HepG2 (cell line): ENCODE results near the gene MLX. TPM values are rescaled to one million over a fixed set of nuclear protein-coding genes. Genes with fewer than 3 reads are reported as not detected.
A peak's percentile ranks its signal among the peaks of the same experiment; 100 is the strongest.

ENCODE experiments used
- AHR ChIP-seq: IDR thresholded peaks from 2 replicates; pipeline ENCODE4 v1.6.1; 2018; ENCODE audit warnings: missing genetic modification reagents, missing compliant biosample characterization
- BHLHE40 ChIP-seq: IDR thresholded peaks from 2 replicates; pipeline ENCODE4 v1.6.1; 2011; ENCODE audit warnings: low read length, improper control_type of control experiment
- EHMT2 ChIP-seq: fragments of 200-600 bp; sonication (generic); IDR thresholded peaks from 2 replicates; pipeline ENCODE4 v1.7.0; 2017; ENCODE audit warnings: antibody characterized with exemption, low read depth, low read length, borderline replicate concordance
- GTF2F1 ChIP-seq: fragments of 150-350 bp; IDR thresholded peaks from 2 replicates; pipeline ENCODE4 v1.6.1; 2014; ENCODE audit warnings: low read length
- NKX3-1 ChIP-seq: sonication (generic); formaldehyde crosslinking; IDR thresholded peaks from 2 replicates; pipeline ENCODE4 v1.5.0; 2020; ENCODE audit warnings: missing genetic modification reagents
- NONO ChIP-seq, 2 experiments: fragments of 450-650 bp in 1 of 2; sonication (generic) in 1 of 2; formaldehyde crosslinking in 1 of 2; IDR thresholded peaks in 1 of 2; conservative IDR thresholded peaks in 1 of 2; 2 replicates each; pipeline versions ENCODE4 v1.6.1 to v1.8.0; 2017 to 2022; ENCODE audit warnings: mild to moderate bottlenecking in 1 of 2, missing genetic modification reagents in 1 of 2, moderate library complexity in 1 of 2
- RAD51 ChIP-seq: fragments of 450-650 bp; IDR thresholded peaks from 2 replicates; pipeline ENCODE4 v1.6.1; 2016; ENCODE audit warnings: borderline replicate concordance
- RBAK ChIP-seq: sonication (generic); formaldehyde crosslinking; IDR thresholded peaks from 2 replicates; pipeline ENCODE4 v1.5.1; 2020; ENCODE audit warnings: mild to moderate bottlenecking, missing genetic modification reagents
- RXRB ChIP-seq: IDR thresholded peaks from 2 replicates; pipeline ENCODE4 v1.6.1; 2016; ENCODE audit warnings: borderline replicate concordance, missing genetic modification reagents, missing compliant biosample characterization
- STAG1 ChIP-seq: sonication (generic); formaldehyde crosslinking; IDR thresholded peaks from 2 replicates; pipeline ENCODE4 v1.4.0; 2020; ENCODE audit warnings: missing genetic modification reagents
- TCF12 ChIP-seq, 2 experiments: fragments of 450-650 bp in 1 of 2; sonication (generic) in 1 of 2; formaldehyde crosslinking in 1 of 2; IDR thresholded peaks; 2 replicates each; pipeline versions ENCODE4 v1.6.1 to v1.8.0; 2017 to 2022; ENCODE audit warnings: antibody characterized with exemption in 1 of 2, mild to moderate bottlenecking in 1 of 2, missing genetic modification reagents in 1 of 2, moderate library complexity in 1 of 2
- ZMAT3 ChIP-seq: sonication (generic); formaldehyde crosslinking; conservative IDR thresholded peaks from 2 replicates; pipeline ENCODE4 v1.7.0; 2021; ENCODE audit warnings: missing genetic modification reagents
- ZNF138 ChIP-seq: sonication (generic); formaldehyde crosslinking; IDR thresholded peaks from 2 replicates; pipeline ENCODE4 v1.5.0; 2020; ENCODE audit warnings: mild to moderate bottlenecking, low read depth, missing genetic modification reagents
- ZNF235 ChIP-seq: sonication (generic); formaldehyde crosslinking; IDR thresholded peaks from 2 replicates; pipeline ENCODE4 v1.8.1; 2023; ENCODE audit warnings: mild to moderate bottlenecking, missing genetic modification reagents, borderline replicate concordance
- ZNF274 ChIP-seq: sonication (generic); formaldehyde crosslinking; IDR thresholded peaks from 2 replicates; pipeline ENCODE4 v1.5.1; 2020; ENCODE audit warnings: mild to moderate bottlenecking, missing genetic modification reagents
- ZNF432 ChIP-seq: sonication (generic); formaldehyde crosslinking; IDR thresholded peaks from 2 replicates; pipeline ENCODE4 v1.5.0; 2020; ENCODE audit warnings: missing genetic modification reagents, mild to moderate bottlenecking, borderline replicate concordance
- ZNF614 ChIP-seq: IDR thresholded peaks from 2 replicates; pipeline ENCODE4 v1.6.1; 2018; ENCODE audit warnings: missing biosample characterization, missing genetic modification reagents, inconsistent platforms, borderline replicate concordance
- ZNF768 ChIP-seq: sonication (generic); formaldehyde crosslinking; IDR thresholded peaks from 2 replicates; pipeline ENCODE4 v1.4.0; 2020; ENCODE audit warnings: missing genetic modification reagents
- ZNF775 ChIP-seq: sonication (generic); formaldehyde crosslinking; IDR thresholded peaks from 2 replicates; pipeline ENCODE4 v1.4.0; 2020; ENCODE audit warnings: missing genetic modification reagents, mild to moderate bottlenecking, moderate library complexity, borderline replicate concordance
- ZNF790 ChIP-seq: sonication (generic); formaldehyde crosslinking; IDR thresholded peaks from 2 replicates; pipeline ENCODE4 v1.8.0; 2022; ENCODE audit warnings: missing genetic modification reagents, mild to moderate bottlenecking, borderline replicate concordance
- ZNF816 ChIP-seq: sonication (generic); formaldehyde crosslinking; IDR thresholded peaks from 2 replicates; pipeline ENCODE4 v1.8.0; 2022; ENCODE audit warnings: missing genetic modification reagents, mild to moderate bottlenecking, borderline replicate concordance
- polyA plus RNA-seq, 8 experiments: library from polyadenylated mRNA; depleted of rRNA in 3 of 8; stranded (reverse) in 7 of 8; unstranded in 1 of 8; fragments of >200 nt; fragmentation: Illumina TruSeq in 4 of 8; extraction: Trizol in 4 of 8; gene quantifications; 2 replicates each; pipeline versions ENCODE4 v1.2.1 to v1.2.3, GENCODE V29; 2011 to 2016; ENCODE audit warnings: low read depth in 4 of 8, missing spikeins in 1 of 8, mixed read lengths in 1 of 8; ENCODE audit not compliant: insufficient read depth in 1 of 8
- total RNA-seq, 5 experiments: library from RNA; depleted of rRNA; stranded (reverse); fragments of >200 nt; fragmentation: Illumina TruSeq; extraction: Trizol; gene quantifications; 2 replicates each; pipeline ENCODE4 v1.2.3, GENCODE V29; 2016; ENCODE audit warnings: low read depth in 1 of 5
- TF ChIP-seq, protein P1 (sequence below): sonication (generic); formaldehyde crosslinking; IDR thresholded peaks from 2 replicates; pipeline ENCODE4 v1.8.0; 2022; ENCODE audit warnings: mild to moderate bottlenecking, missing genetic modification reagents, borderline replicate concordance
- TF ChIP-seq, protein P2 (sequence below): sonication (generic); formaldehyde crosslinking; IDR thresholded peaks from 2 replicates; pipeline ENCODE4 v1.4.0; 2020; ENCODE audit warnings: missing genetic modification reagents
- TF ChIP-seq, protein P3 (sequence below): IDR thresholded peaks from 2 replicates; pipeline ENCODE4 v1.6.1; 2016; ENCODE audit warnings: mild to moderate bottlenecking, missing biosample characterization, missing genetic modification reagents
- TF ChIP-seq, protein P4 (sequence below): IDR thresholded peaks from 2 replicates; pipeline ENCODE4 v1.6.1; 2016; ENCODE audit warnings: low read depth, borderline replicate concordance

MLX gene
- total and polyA plus RNA-seq, 2 of the 13 experiments (the other 11 are each of a cell fraction or from before 2014, with no cell fraction given) = 38.9 to 74.4 TPM

DNA sequence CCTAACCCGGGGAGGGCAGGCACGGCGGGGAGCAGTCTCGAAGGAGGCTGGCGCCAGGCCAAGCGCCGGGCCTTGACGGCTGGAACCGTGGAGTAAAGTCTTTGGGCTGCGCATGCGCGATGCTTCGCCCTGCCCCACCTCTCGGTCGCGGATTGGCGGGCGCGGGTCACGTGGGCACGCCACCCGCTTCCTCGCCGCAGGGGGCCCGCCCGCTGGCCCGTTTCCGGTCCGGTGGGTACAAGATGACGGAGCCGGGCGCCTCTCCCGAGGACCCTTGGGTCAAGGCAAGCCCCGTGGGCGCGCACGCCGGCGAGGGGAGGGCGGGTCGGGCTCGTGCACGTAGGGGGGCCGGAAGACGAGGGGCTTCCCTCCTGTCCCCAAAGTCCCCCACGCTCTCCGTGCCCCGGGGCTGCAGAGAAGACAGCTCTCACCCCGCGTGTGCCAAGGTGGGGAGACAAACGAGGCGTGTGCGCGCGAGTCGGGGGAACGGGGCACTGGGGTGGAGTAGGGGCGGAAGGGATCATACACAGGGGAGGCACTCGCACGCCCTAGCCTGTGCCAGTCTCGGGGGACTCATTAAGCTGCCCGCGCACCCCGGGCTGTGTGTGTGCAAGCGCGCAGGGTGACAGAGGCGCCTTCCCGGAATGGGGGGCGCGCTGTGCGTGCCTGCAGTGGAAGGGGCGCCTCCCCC lies at the start of gene MLX (continued):
- TF ChIP-seq ZMAT3 (CRISPR knock-in tag) (peak; percentile 93; the same call in 1 of the 2 replicates), EHMT2 (no peak), STAG1 (CRISPR knock-in tag) (peak; percentile 1; the same call in 1 of the 2 replicates), RAD51 (peak; percentile 95), BHLHE40 (no peak; the same call in 1 of the 2 replicates), RXRB (CRISPR knock-in tag) (peak; percentile 34; the same call in 1 of the 2 replicates), ZNF235 (peak; percentile 94; the same call in 1 of the 2 replicates), ZNF138 (CRISPR knock-in tag) (peak; percentile 41; the same call in 1 of the 2 replicates), RBAK (CRISPR knock-in tag) (peak; percentile 1; the same call in 1 of the 2 replicates), ZNF614 (CRISPR knock-in tag) (peak; percentile 75), GTF2F1 (no peak; the same call in 1 of the 2 replicates), ZNF816 (CRISPR knock-in tag) (no peak), ZNF432 (CRISPR knock-in tag) (no peak), ZNF768 (peak; percentile 33; the same call in 1 of the 2 replicates), ZNF274 (CRISPR knock-in tag) (peak; percentile 80; the same call in 1 of the 2 replicates), NKX3-1 (peak; percentile 87; the same call in 1 of the 2 replicates), ZNF775 (no peak; the same call in 1 of the 2 replicates), ZNF790 (CRISPR knock-in tag) (no peak; the same call in 1 of the 2 replicates), TCF12 (IDR thresholded peaks at IDR 0.05) (no peak), TCF12 (CRISPR knock-in tag; IDR thresholded peaks at IDR 0.05) (no peak), NONO (IDR thresholded peaks at IDR 0.05) (no peak), NONO (CRISPR knock-in tag; conservative IDR thresholded peaks at IDR 0.05) (peak; percentile 83), AHR (CRISPR knock-in tag) (no peak)
- TF ChIP-seq, protein P1, sequence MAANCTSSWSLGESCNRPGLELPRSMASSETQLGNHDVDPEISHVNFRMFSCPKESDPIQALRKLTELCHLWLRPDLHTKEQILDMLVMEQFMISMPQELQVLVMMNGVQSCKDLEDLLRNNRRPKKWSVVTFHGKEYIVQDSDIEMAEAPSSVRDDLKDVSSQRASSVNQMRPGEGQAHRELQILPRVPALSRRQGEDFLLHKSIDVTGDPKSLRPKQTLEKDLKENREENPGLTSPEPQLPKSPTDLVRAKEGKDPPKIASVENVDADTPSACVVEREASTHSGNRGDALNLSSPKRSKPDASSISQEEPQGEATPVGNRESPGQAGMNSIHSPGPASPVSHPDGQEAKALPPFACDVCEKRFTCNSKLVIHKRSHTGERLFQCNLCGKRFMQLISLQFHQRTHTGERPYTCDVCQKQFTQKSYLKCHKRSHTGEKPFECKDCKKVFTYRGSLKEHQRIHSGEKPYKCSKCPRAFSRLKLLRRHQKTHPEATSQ (CRISPR knock-in tag) = peak; percentile 97; the same call in 1 of the 2 replicates
- TF ChIP-seq, protein P2, sequence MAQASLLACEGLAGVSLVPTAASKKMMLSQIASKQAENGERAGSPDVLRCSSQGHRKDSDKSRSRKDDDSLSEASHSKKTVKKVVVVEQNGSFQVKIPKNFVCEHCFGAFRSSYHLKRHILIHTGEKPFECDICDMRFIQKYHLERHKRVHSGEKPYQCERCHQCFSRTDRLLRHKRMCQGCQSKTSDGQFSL (CRISPR knock-in tag) = no peak; the same call in 1 of the 2 replicates
- TF ChIP-seq, protein P3, sequence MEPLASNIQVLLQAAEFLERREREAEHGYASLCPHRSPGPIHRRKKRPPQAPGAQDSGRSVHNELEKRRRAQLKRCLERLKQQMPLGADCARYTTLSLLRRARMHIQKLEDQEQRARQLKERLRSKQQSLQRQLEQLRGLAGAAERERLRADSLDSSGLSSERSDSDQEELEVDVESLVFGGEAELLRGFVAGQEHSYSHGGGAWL = peak; percentile 69
- TF ChIP-seq, protein P4, sequence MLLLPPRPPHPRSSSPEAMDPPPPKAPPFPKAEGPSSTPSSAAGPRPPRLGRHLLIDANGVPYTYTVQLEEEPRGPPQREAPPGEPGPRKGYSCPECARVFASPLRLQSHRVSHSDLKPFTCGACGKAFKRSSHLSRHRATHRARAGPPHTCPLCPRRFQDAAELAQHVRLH = no peak; the same call in 1 of the 2 replicates
